SK-N-SH treated with all-trans-retinoic acid at 6 μM for 48 hours (cell line): Measurements from ENCODE around the gene SLC25A39.

Experiments used
- ARNTL ChIP-seq: fragments of 450-650 bp; formaldehyde crosslinking; IDR thresholded peaks from 2 replicates; pipeline ENCODE4 v1.5.0; 2020; ENCODE audit warnings: low read depth, mild to moderate bottlenecking, moderate library complexity, borderline replicate concordance
- CSDC2 ChIP-seq: fragments of 250-450 bp; sonication (Bioruptor Pico); IDR thresholded peaks from 2 replicates; pipeline ENCODE4 v1.5.0; 2020; ENCODE audit warnings: mild to moderate bottlenecking, moderate library complexity
- CSRNP3 ChIP-seq: fragments of 250-450 bp; sonication (Bioruptor Pico); IDR thresholded peaks from 2 replicates; pipeline ENCODE4 v1.5.1; 2021; ENCODE audit warnings: mild to moderate bottlenecking, moderate library complexity
- ESRRG ChIP-seq: fragments of 250-450 bp; sonication (Bioruptor Pico); IDR thresholded peaks from 2 replicates; pipeline ENCODE4 v1.6.1; 2021; ENCODE audit warnings: mild to moderate bottlenecking
- GLIS3 ChIP-seq: fragments of 250-450 bp; sonication (Bioruptor Pico); IDR thresholded peaks from 2 replicates; pipeline ENCODE4 v1.5.0; 2020; ENCODE audit warnings: mild to moderate bottlenecking, moderate library complexity
- PPARA ChIP-seq: fragments of 250-450 bp; sonication (Bioruptor Pico); IDR thresholded peaks from 2 replicates; pipeline ENCODE4 v1.5.0; 2020; ENCODE audit warnings: mild to moderate bottlenecking, borderline replicate concordance
- RARB ChIP-seq: fragments of 250-450 bp; sonication (Bioruptor Pico); IDR thresholded peaks from 2 replicates; pipeline ENCODE4 v1.8.0; 2021; ENCODE audit warnings: mild to moderate bottlenecking, moderate library complexity
- SNAI2 ChIP-seq: fragments of 250-450 bp; sonication (Bioruptor Pico); IDR thresholded peaks from 2 replicates; pipeline ENCODE4 v1.5.0; 2020; ENCODE audit warnings: mild to moderate bottlenecking, moderate library complexity
- ZFP30 ChIP-seq: fragments of 450-650 bp; formaldehyde crosslinking; IDR thresholded peaks from 2 replicates; pipeline ENCODE4 v1.5.0; 2022; ENCODE audit warnings: mild to moderate bottlenecking, moderate library complexity
- ZNF565 ChIP-seq: fragments of 450-650 bp; formaldehyde crosslinking; conservative IDR thresholded peaks from 2 replicates; pipeline ENCODE4 v1.5.0; 2020; ENCODE audit warnings: low read depth, mild to moderate bottlenecking, moderate library complexity
- ZNF70 ChIP-seq: fragments of 450-650 bp; formaldehyde crosslinking; IDR thresholded peaks from 2 replicates; pipeline ENCODE4 v1.5.0; 2020; ENCODE audit warnings: mild to moderate bottlenecking, moderate library complexity
- TF ChIP-seq, protein P1 (sequence below): fragments of 250-450 bp; sonication (Bioruptor Pico); IDR thresholded peaks from 2 replicates; pipeline ENCODE4 v1.8.0; 2020; ENCODE audit warnings: mild to moderate bottlenecking, moderate library complexity, borderline replicate concordance
- TF ChIP-seq, protein P2 (sequence below): fragments of 250-450 bp; sonication (Bioruptor Pico); IDR thresholded peaks from 2 replicates; pipeline ENCODE4 v1.5.0; 2020; ENCODE audit warnings: mild to moderate bottlenecking, moderate library complexity

GRCh38 chr17:44312396-44313104, 12.1 kb downstream of the SLC25A39 start:
- TF ChIP-seq, protein P1, sequence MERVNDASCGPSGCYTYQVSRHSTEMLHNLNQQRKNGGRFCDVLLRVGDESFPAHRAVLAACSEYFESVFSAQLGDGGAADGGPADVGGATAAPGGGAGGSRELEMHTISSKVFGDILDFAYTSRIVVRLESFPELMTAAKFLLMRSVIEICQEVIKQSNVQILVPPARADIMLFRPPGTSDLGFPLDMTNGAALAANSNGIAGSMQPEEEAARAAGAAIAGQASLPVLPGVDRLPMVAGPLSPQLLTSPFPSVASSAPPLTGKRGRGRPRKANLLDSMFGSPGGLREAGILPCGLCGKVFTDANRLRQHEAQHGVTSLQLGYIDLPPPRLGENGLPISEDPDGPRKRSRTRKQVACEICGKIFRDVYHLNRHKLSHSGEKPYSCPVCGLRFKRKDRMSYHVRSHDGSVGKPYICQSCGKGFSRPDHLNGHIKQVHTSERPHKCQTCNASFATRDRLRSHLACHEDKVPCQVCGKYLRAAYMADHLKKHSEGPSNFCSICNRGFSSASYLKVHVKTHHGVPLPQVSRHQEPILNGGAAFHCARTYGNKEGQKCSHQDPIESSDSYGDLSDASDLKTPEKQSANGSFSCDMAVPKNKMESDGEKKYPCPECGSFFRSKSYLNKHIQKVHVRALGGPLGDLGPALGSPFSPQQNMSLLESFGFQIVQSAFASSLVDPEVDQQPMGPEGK (CRISPR knock-in tag) = no peak
- TF ChIP-seq GLIS3 (CRISPR knock-in tag) = no peak
- no peak for TF ChIP-seq ESRRG
- no peak for TF ChIP-seq ZFP30 (CRISPR knock-in tag)
- TF ChIP-seq ZNF70 (CRISPR knock-in tag) = no peak
- no peak for TF ChIP-seq CSRNP3
- no peak for TF ChIP-seq ZNF565 (CRISPR knock-in tag)
- TF ChIP-seq RARB (CRISPR knock-in tag) = no peak
- TF ChIP-seq, protein P2, sequence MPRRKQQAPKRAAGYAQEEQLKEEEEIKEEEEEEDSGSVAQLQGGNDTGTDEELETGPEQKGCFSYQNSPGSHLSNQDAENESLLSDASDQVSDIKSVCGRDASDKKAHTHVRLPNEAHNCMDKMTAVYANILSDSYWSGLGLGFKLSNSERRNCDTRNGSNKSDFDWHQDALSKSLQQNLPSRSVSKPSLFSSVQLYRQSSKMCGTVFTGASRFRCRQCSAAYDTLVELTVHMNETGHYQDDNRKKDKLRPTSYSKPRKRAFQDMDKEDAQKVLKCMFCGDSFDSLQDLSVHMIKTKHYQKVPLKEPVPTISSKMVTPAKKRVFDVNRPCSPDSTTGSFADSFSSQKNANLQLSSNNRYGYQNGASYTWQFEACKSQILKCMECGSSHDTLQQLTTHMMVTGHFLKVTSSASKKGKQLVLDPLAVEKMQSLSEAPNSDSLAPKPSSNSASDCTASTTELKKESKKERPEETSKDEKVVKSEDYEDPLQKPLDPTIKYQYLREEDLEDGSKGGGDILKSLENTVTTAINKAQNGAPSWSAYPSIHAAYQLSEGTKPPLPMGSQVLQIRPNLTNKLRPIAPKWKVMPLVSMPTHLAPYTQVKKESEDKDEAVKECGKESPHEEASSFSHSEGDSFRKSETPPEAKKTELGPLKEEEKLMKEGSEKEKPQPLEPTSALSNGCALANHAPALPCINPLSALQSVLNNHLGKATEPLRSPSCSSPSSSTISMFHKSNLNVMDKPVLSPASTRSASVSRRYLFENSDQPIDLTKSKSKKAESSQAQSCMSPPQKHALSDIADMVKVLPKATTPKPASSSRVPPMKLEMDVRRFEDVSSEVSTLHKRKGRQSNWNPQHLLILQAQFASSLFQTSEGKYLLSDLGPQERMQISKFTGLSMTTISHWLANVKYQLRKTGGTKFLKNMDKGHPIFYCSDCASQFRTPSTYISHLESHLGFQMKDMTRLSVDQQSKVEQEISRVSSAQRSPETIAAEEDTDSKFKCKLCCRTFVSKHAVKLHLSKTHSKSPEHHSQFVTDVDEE (CRISPR knock-in tag) = no peak
- TF ChIP-seq PPARA (CRISPR knock-in tag) = no peak
- TF ChIP-seq ARNTL (CRISPR knock-in tag) = no peak
- TF ChIP-seq CSDC2 (CRISPR knock-in tag) = no peak
- TF ChIP-seq SNAI2 = no peak
